GM23338 (cell line): ENCODE data around the gene RHEBL1. TPM values are rescaled to one million over a fixed set of nuclear protein-coding genes. Genes with fewer than 3 reads are reported as not detected.

Experiments used
- ATAC-seq: fragments of 200-7000 bp; cut with Tn5 transposase; 3 replicates; pipeline ENCODE4 v1.9.1; 2020
- DNase-seq: peaks from one replicate; pipeline ENCODE4 v3.0.0-alpha.2; 2015; ENCODE audit warnings: low spot score
- H2AFZ ChIP-seq: fragments of 200-600 bp; sonication (generic); 2 replicates; pipeline ENCODE4 v1.8.0; 2016; ENCODE audit warnings: antibody characterized with exemption, mild to moderate bottlenecking, moderate library complexity
- H3F3A ChIP-seq: fragments of 200-600 bp; sonication (generic); replicated peaks from 2 replicates; pipeline ENCODE4 v1.8.0; 2017; ENCODE audit warnings: antibody characterized with exemption, mixed run types, low read depth
- H3K27ac ChIP-seq: fragments of 200-600 bp; sonication (generic); 2 replicates; pipeline ENCODE4 v1.6.1; 2016; ENCODE audit warnings: low read depth
- H3K27me3 ChIP-seq: fragments of 200-600 bp; sonication (generic); 2 replicates; pipeline ENCODE4 v1.8.0; 2016; ENCODE audit warnings: mild to moderate bottlenecking, mixed run types, moderate library complexity; ENCODE audit not compliant: insufficient read depth
- H3K36me3 ChIP-seq: fragments of 200-600 bp; sonication (generic); 2 replicates; pipeline ENCODE4 v1.8.0; 2016; ENCODE audit warnings: mild to moderate bottlenecking; ENCODE audit not compliant: insufficient read depth
- H3K4me1 ChIP-seq: fragments of 200-600 bp; sonication (generic); 2 replicates; pipeline ENCODE4 v1.8.0; 2016; ENCODE audit warnings: mild to moderate bottlenecking, moderate library complexity; ENCODE audit not compliant: insufficient read depth
- H3K4me2 ChIP-seq: fragments of 200-600 bp; sonication (generic); 2 replicates; pipeline ENCODE4 v1.7.1; 2017; ENCODE audit warnings: mixed run types
- H3K4me3 ChIP-seq: fragments of 200-600 bp; sonication (generic); 2 replicates; pipeline ENCODE4 v1.6.1; 2016; ENCODE audit warnings: mixed run types
- H3K79me2 ChIP-seq: fragments of 200-600 bp; sonication (generic); replicated peaks from 2 replicates; pipeline ENCODE4 v1.8.0; 2017; ENCODE audit warnings: mild to moderate bottlenecking; ENCODE audit not compliant: insufficient read depth
- H3K9me2 ChIP-seq: fragments of 200-600 bp; sonication (generic); 2 replicates; pipeline ENCODE4 v1.8.0; 2017; ENCODE audit not compliant: insufficient read depth
- H4K20me1 ChIP-seq: fragments of 200-600 bp; sonication (generic); replicated peaks from 2 replicates; pipeline ENCODE4 v1.8.0; 2017; ENCODE audit warnings: mild to moderate bottlenecking; ENCODE audit not compliant: insufficient read depth
- H3K27ac Mint-ChIP-seq: 2 replicates; pipeline ENCODE4 v1.8.0; 2020; ENCODE audit warnings: inconsistent platforms, mild to moderate bottlenecking, moderate library complexity, mixed read lengths
- H3K27me3 Mint-ChIP-seq: 3 replicates; pipeline ENCODE4 v1.8.0; 2022; ENCODE audit warnings: low read depth, mild to moderate bottlenecking, moderate library complexity, mixed read lengths, inconsistent platforms; ENCODE audit not compliant: insufficient read depth, poor library complexity
- H3K36me3 Mint-ChIP-seq: 3 replicates; pipeline ENCODE4 v1.8.0; 2021; ENCODE audit warnings: low read depth, mild to moderate bottlenecking, inconsistent platforms, moderate library complexity, mixed read lengths
- H3K4me1 Mint-ChIP-seq: 3 replicates; pipeline ENCODE4 v1.8.0; 2020; ENCODE audit warnings: mild to moderate bottlenecking, inconsistent platforms, mixed read lengths
- H3K4me3 Mint-ChIP-seq: 3 replicates; pipeline ENCODE4 v1.8.0; 2021; ENCODE audit warnings: moderate library complexity, mild to moderate bottlenecking, inconsistent platforms, mixed read lengths
- H3K9me3 Mint-ChIP-seq: 3 replicates; pipeline ENCODE4 v1.8.0; 2020; ENCODE audit warnings: moderate library complexity, mild to moderate bottlenecking, inconsistent platforms, mixed read lengths
- CREB1 ChIP-seq: fragments of 250-450 bp; sonication (Bioruptor Pico); IDR thresholded peaks from 2 replicates; pipeline ENCODE4 v1.5.0; 2020; ENCODE audit warnings: low read depth, mild to moderate bottlenecking, moderate library complexity
- ETS1 ChIP-seq: IDR thresholded peaks from 2 replicates; pipeline ENCODE4 v1.6.1; 2016; ENCODE audit warnings: antibody characterized with exemption
- EZH2 ChIP-seq: fragments of 200-600 bp; sonication (generic); IDR thresholded peaks from one replicate; pipeline ENCODE4 v1.8.0; 2017; ENCODE audit warnings: antibody characterized with exemption, mild to moderate bottlenecking, low read depth; ENCODE audit not compliant: unreplicated experiment
- EZH2phosphoT487 ChIP-seq: fragments of 200-600 bp; sonication (generic); IDR thresholded peaks from one replicate; pipeline ENCODE4 v1.8.1; 2018; ENCODE audit warnings: antibody characterized with exemption; ENCODE audit not compliant: unreplicated experiment
- JUNB ChIP-seq: IDR thresholded peaks from one replicate; pipeline ENCODE4 v1.6.1; 2016; ENCODE audit warnings: antibody characterized with exemption; ENCODE audit not compliant: unreplicated experiment
- NANOG ChIP-seq: IDR thresholded peaks from 2 replicates; pipeline ENCODE4 v1.6.1; 2016; ENCODE audit warnings: antibody characterized with exemption, borderline replicate concordance
- POLR2AphosphoS5 ChIP-seq: IDR thresholded peaks from 2 replicates; pipeline ENCODE4 v1.6.1; 2016; ENCODE audit warnings: antibody characterized with exemption, low read depth
- STAT1 ChIP-seq: IDR thresholded peaks from one replicate; pipeline ENCODE4 v1.6.1; 2016; ENCODE audit warnings: antibody characterized with exemption; ENCODE audit not compliant: unreplicated experiment
- ZNF114 ChIP-seq: fragments of 250-450 bp; sonication (Bioruptor Pico); IDR thresholded peaks from 2 replicates; pipeline ENCODE4 v1.5.0; 2020; ENCODE audit warnings: mild to moderate bottlenecking, moderate library complexity
- ZNF331 ChIP-seq: fragments of 250-450 bp; sonication (Bioruptor Pico); IDR thresholded peaks from 2 replicates; pipeline ENCODE4 v1.5.0; 2020; ENCODE audit warnings: low read depth, mild to moderate bottlenecking, moderate library complexity
- ZNF462 ChIP-seq: fragments of 250-450 bp; sonication (Bioruptor Pico); IDR thresholded peaks from 2 replicates; pipeline ENCODE4 v1.5.0; 2020; ENCODE audit warnings: mild to moderate bottlenecking, moderate library complexity
- polyA plus RNA-seq: library from polyadenylated mRNA; unstranded; fragments of >200 nt; fragmentation: Nextera tagmentation; extraction: Ambion mirVana; gene quantifications from 2 replicates; pipeline ENCODE4 v1.2.1, GENCODE V29; 2016
- total RNA-seq: library from RNA; depleted of rRNA; stranded (reverse); fragments of >200 nt; shearing (Covaris generic); gene quantifications from 2 replicates; pipeline ENCODE4 v1.2.3, GENCODE V29; 2014
- TF ChIP-seq, protein P1 (sequence below): IDR thresholded peaks from one replicate; pipeline ENCODE4 v1.6.1; 2018; ENCODE audit warnings: antibody characterized with exemption; ENCODE audit not compliant: unreplicated experiment
- TF ChIP-seq, protein P2 (sequence below), 2 experiments: fragments of 200-600 bp in 1 of 2; sonication (generic) in 1 of 2; conservative IDR thresholded peaks; 2 replicates each; pipeline versions ENCODE4 v1.5.1 to v1.6.1; 2016 to 2017; ENCODE audit warnings: antibody characterized with exemption in 2 of 2, low read depth in 2 of 2, mild to moderate bottlenecking in 2 of 2, moderate library complexity in 1 of 2

The RHEBL1 gene
- total and polyA plus RNA-seq, 2 experiments from 2014 or later = 9.4 to 11.8 TPM

DNA sequence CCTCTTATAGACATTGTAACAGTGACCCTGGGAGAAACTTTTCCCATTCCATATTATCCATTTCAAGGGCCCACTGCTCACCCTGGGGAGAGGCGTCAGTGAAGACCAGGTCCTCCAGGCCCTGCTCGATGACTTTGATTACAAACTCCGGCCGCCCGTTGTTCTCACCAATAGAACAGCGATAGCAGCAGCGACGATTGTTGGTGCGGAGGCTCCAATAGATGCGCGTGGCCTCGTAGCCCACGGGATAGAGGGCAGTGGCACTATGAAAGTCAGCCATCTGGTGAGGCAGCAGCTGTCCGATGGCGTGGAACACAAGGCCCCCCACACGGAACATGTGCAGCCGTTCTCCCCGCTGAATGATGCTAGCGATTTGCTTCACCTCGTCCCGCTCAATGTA, 43.7 kb downstream of the RHEBL1 start:
- no peak overlapping the region for H2AFZ ChIP-seq
- no peaks in the 10 kb centered on the region for H3K79me2 ChIP-seq
- peaks cover 53% of the 10 kb centered on the region for H3K36me3 ChIP-seq
- H3F3A ChIP-seq = no peaks in the 10 kb centered on the region
- TF ChIP-seq ZNF462 (CRISPR knock-in tag) (no peak), POLR2AphosphoS5 (no peak), STAT1 (no peak), NANOG (no peak), ZNF114 (CRISPR knock-in tag) (no peak), JUNB (no peak), CREB1 (CRISPR knock-in tag) (no peak), ZNF331 (CRISPR knock-in tag) (no peak), ETS1 (no peak), EZH2phosphoT487 (no peak), EZH2 (no peak)
- TF ChIP-seq, protein P1, sequence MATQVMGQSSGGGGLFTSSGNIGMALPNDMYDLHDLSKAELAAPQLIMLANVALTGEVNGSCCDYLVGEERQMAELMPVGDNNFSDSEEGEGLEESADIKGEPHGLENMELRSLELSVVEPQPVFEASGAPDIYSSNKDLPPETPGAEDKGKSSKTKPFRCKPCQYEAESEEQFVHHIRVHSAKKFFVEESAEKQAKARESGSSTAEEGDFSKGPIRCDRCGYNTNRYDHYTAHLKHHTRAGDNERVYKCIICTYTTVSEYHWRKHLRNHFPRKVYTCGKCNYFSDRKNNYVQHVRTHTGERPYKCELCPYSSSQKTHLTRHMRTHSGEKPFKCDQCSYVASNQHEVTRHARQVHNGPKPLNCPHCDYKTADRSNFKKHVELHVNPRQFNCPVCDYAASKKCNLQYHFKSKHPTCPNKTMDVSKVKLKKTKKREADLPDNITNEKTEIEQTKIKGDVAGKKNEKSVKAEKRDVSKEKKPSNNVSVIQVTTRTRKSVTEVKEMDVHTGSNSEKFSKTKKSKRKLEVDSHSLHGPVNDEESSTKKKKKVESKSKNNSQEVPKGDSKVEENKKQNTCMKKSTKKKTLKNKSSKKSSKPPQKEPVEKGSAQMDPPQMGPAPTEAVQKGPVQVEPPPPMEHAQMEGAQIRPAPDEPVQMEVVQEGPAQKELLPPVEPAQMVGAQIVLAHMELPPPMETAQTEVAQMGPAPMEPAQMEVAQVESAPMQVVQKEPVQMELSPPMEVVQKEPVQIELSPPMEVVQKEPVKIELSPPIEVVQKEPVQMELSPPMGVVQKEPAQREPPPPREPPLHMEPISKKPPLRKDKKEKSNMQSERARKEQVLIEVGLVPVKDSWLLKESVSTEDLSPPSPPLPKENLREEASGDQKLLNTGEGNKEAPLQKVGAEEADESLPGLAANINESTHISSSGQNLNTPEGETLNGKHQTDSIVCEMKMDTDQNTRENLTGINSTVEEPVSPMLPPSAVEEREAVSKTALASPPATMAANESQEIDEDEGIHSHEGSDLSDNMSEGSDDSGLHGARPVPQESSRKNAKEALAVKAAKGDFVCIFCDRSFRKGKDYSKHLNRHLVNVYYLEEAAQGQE = no peak
- TF ChIP-seq, protein P2, sequence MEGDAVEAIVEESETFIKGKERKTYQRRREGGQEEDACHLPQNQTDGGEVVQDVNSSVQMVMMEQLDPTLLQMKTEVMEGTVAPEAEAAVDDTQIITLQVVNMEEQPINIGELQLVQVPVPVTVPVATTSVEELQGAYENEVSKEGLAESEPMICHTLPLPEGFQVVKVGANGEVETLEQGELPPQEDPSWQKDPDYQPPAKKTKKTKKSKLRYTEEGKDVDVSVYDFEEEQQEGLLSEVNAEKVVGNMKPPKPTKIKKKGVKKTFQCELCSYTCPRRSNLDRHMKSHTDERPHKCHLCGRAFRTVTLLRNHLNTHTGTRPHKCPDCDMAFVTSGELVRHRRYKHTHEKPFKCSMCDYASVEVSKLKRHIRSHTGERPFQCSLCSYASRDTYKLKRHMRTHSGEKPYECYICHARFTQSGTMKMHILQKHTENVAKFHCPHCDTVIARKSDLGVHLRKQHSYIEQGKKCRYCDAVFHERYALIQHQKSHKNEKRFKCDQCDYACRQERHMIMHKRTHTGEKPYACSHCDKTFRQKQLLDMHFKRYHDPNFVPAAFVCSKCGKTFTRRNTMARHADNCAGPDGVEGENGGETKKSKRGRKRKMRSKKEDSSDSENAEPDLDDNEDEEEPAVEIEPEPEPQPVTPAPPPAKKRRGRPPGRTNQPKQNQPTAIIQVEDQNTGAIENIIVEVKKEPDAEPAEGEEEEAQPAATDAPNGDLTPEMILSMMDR (conservative IDR thresholded peaks at IDR 0.05; ENCODE audit: low read depth in 2 of 2) = no peak
- DNase-seq (no peak), ATAC-seq (no peak)
- H3K4me2 ChIP-seq = no peak overlapping the region
- Mint-ChIP-seq H3K9me3 (no peaks in the 10 kb centered on the region), H3K4me1 (no peaks in the 10 kb centered on the region; the same call in 2 of the 3 replicates), H3K27ac (no peak overlapping the region), H3K4me3 (no peak overlapping the region), H3K36me3 (peaks cover 85% of the 10 kb centered on the region), H3K27me3 (peaks cover 6% of the 10 kb centered on the region)
- no peaks in the 10 kb centered on the region for H3K27me3 ChIP-seq
- no peaks in the 10 kb centered on the region for H3K9me2 ChIP-seq
- no peak overlapping the region for H3K27ac ChIP-seq
- H4K20me1 ChIP-seq = peaks cover 19% of the 10 kb centered on the region
- H3K4me1 ChIP-seq = no peaks in the 10 kb centered on the region
- no peak overlapping the region for H3K4me3 ChIP-seq
